H9 (cell line): ENCODE results near the gene ARHGAP15. TPM values are rescaled to one million over a fixed set of nuclear protein-coding genes. Genes with fewer than 3 reads are reported as not detected.

Source experiments
- DNase-seq: peaks from one replicate; pipeline ENCODE4 v3.0.0-alpha.2; 2017
- H2AFZ ChIP-seq: one replicate; pipeline ENCODE4 v1.6.1; 2013; ENCODE audit warnings: mild to moderate bottlenecking, low read length, control low read depth, moderate library complexity
- H2AK5ac ChIP-seq: 2 replicates; pipeline ENCODE4 v1.6.1; 2013; ENCODE audit warnings: low read length, control low read depth, mixed read lengths; ENCODE audit not compliant: insufficient read length
- H2BK120ac ChIP-seq: one replicate; pipeline ENCODE4 v1.6.1; 2013; ENCODE audit warnings: low read depth, mild to moderate bottlenecking, low read length, control low read depth, inconsistent platforms; ENCODE audit not compliant: poor library complexity, severe bottlenecking
- H2BK12ac ChIP-seq: 2 replicates; pipeline ENCODE4 v1.6.1; 2013; ENCODE audit warnings: low read length, control low read depth, mixed read lengths, low read depth; ENCODE audit not compliant: insufficient read length
- H2BK15ac ChIP-seq: 2 replicates; pipeline ENCODE4 v1.6.1; 2013; ENCODE audit warnings: low read depth, low read length, control low read depth
- H2BK20ac ChIP-seq: one replicate; pipeline ENCODE4 v1.6.1; 2013; ENCODE audit warnings: low read depth, mild to moderate bottlenecking, low read length, control low read depth, inconsistent platforms; ENCODE audit not compliant: poor library complexity, severe bottlenecking
- H2BK5ac ChIP-seq: 2 replicates; pipeline ENCODE4 v1.6.1; 2013; ENCODE audit warnings: low read length, control low read depth, mixed read lengths; ENCODE audit not compliant: insufficient read length
- H3K14ac ChIP-seq: 2 replicates; pipeline ENCODE4 v1.6.1; 2013; ENCODE audit warnings: low read length, control low read depth; ENCODE audit not compliant: insufficient read depth
- H3K18ac ChIP-seq: 2 replicates; pipeline ENCODE4 v1.6.1; 2013; ENCODE audit warnings: low read depth, mild to moderate bottlenecking, mixed read lengths, low read length, control low read depth; ENCODE audit not compliant: insufficient read length
- H3K23ac ChIP-seq: 2 replicates; pipeline ENCODE4 v1.6.1; 2013; ENCODE audit warnings: low read length, control low read depth, mixed read lengths, low read depth; ENCODE audit not compliant: insufficient read length
- H3K23me2 ChIP-seq: 2 replicates; pipeline ENCODE4 v1.6.1; 2013; ENCODE audit warnings: low read depth, mild to moderate bottlenecking, mixed read lengths, low read length, control low read depth; ENCODE audit not compliant: insufficient read length, poor library complexity, severe bottlenecking
- H3K27ac ChIP-seq: 2 replicates; pipeline ENCODE4 v1.5.1; 2013; ENCODE audit warnings: low read length, control low read depth, mixed read lengths, low read depth; ENCODE audit not compliant: insufficient read length
- H3K27me3 ChIP-seq: 2 replicates; pipeline ENCODE4 v1.6.1; 2013; ENCODE audit warnings: low read length, control low read depth, inconsistent platforms; ENCODE audit not compliant: insufficient read depth
- H3K4ac ChIP-seq: 2 replicates; pipeline ENCODE4 v1.6.1; 2013; ENCODE audit warnings: low read depth, mild to moderate bottlenecking, control low read depth, inconsistent platforms, low read length, moderate library complexity
- H3K4me1 ChIP-seq: 2 replicates; pipeline ENCODE4 v1.6.1; 2013; ENCODE audit warnings: low read length, control low read depth, inconsistent platforms; ENCODE audit not compliant: insufficient read depth
- H3K4me2 ChIP-seq: 2 replicates; pipeline ENCODE4 v1.6.1; 2013; ENCODE audit warnings: low read length, control low read depth, mixed read lengths; ENCODE audit not compliant: insufficient read length, insufficient read depth
- H3K56ac ChIP-seq: 2 replicates; pipeline ENCODE4 v1.6.1; 2013; ENCODE audit warnings: low read depth, mild to moderate bottlenecking, mixed read lengths, low read length, control low read depth; ENCODE audit not compliant: insufficient read length
- H3K79me1 ChIP-seq: 2 replicates; pipeline ENCODE4 v1.6.1; 2013; ENCODE audit warnings: low read depth, mild to moderate bottlenecking, moderate library complexity, low read length, control low read depth, inconsistent platforms; ENCODE audit not compliant: insufficient read depth, poor library complexity, severe bottlenecking
- H3K79me2 ChIP-seq: 2 replicates; pipeline ENCODE4 v1.6.1; 2013; ENCODE audit warnings: low read length, control low read depth, inconsistent platforms; ENCODE audit not compliant: insufficient read depth
- H3K9ac ChIP-seq: 2 replicates; pipeline ENCODE4 v1.6.1; 2013; ENCODE audit warnings: low read length, control low read depth, mixed read lengths; ENCODE audit not compliant: insufficient read length; ENCODE audit errors: extremely low read depth
- H3K9me3 ChIP-seq: one replicate; pipeline ENCODE4 v1.6.1; 2013; ENCODE audit warnings: low read depth, low read length, inconsistent platforms; ENCODE audit not compliant: control insufficient read depth
- H3T11ph ChIP-seq: one replicate; pipeline ENCODE4 v1.6.1; 2013; ENCODE audit warnings: mild to moderate bottlenecking, low read length, control low read depth, inconsistent platforms
- H4K20me1 ChIP-seq: one replicate; pipeline ENCODE4 v1.6.1; 2013; ENCODE audit not compliant: control insufficient read depth, insufficient read length, insufficient read depth
- H4K5ac ChIP-seq: 2 replicates; pipeline ENCODE4 v1.6.1; 2013; ENCODE audit warnings: low read depth, mild to moderate bottlenecking, mixed read lengths, low read length, control low read depth; ENCODE audit not compliant: insufficient read length
- H4K8ac ChIP-seq: replicated peaks from 2 replicates; pipeline ENCODE4 v1.6.1; 2013; ENCODE audit warnings: low read length, control low read depth, mixed read lengths, low read depth; ENCODE audit not compliant: insufficient read length
- H4K91ac ChIP-seq: 2 replicates; pipeline ENCODE4 v1.6.1; 2013; ENCODE audit warnings: low read depth, mild to moderate bottlenecking, moderate library complexity, mixed read lengths, low read length, control low read depth; ENCODE audit not compliant: insufficient read length
- H3K27ac Mint-ChIP-seq, 3 experiments: 2 replicates in 2 of 3; 3 replicates in 1 of 3; pipeline ENCODE4 v1.8.0; 2020 to 2021; ENCODE audit warnings: mixed read lengths in 3 of 3, mild to moderate bottlenecking in 1 of 3, moderate library complexity in 1 of 3
- H3K27me3 Mint-ChIP-seq: 2 replicates; pipeline ENCODE4 v1.8.0; 2021; ENCODE audit warnings: low read depth, mild to moderate bottlenecking, moderate library complexity, mixed read lengths
- H3K36me3 Mint-ChIP-seq, 3 experiments: 2 replicates in 2 of 3; 3 replicates in 1 of 3; pipeline ENCODE4 v1.8.0; 2020 to 2021; ENCODE audit warnings: low read depth in 3 of 3, mixed read lengths in 3 of 3; ENCODE audit not compliant: insufficient read depth in 1 of 3
- H3K4me1 Mint-ChIP-seq, 2 experiments: 2 replicates each; pipeline ENCODE4 v1.8.0; 2020; ENCODE audit warnings: mixed read lengths in 2 of 2
- H3K4me3 Mint-ChIP-seq, 2 experiments: 2 replicates in 1 of 2; 3 replicates in 1 of 2; pipeline ENCODE4 v1.8.0; 2020 to 2021; ENCODE audit warnings: mild to moderate bottlenecking in 2 of 2, mixed read lengths in 2 of 2, moderate library complexity in 1 of 2
- H3K9me3 Mint-ChIP-seq, 2 experiments: 2 replicates in 1 of 2; 3 replicates in 1 of 2; pipeline ENCODE4 v1.8.0; 2020; ENCODE audit warnings: mild to moderate bottlenecking in 2 of 2, mixed read lengths in 2 of 2, moderate library complexity in 1 of 2
- WGBS: extraction: QIAGEN DNeasy Blood & Tissue Kit; methylation state at CpG from one replicate; pipeline ENCODE4 v1.1.7; 2013; ENCODE audit warnings: missing lambda C conversion rate, low lambda C conversion rate, mixed read lengths; ENCODE audit not compliant: insufficient read length; ENCODE audit errors: extremely low coverage; 5-methylcytosine and 5-hydroxymethylcytosine counted together
- total RNA-seq: library from RNA; stranded (reverse); gene quantifications from 2 replicates; pipeline ENCODE4 v1.2.1, GENCODE V29; 2021
- TF ChIP-seq, protein P1 (sequence below): fragments of 200-600 bp; sonication (generic); conservative IDR thresholded peaks from 3 replicates; pipeline ENCODE4 v1.8.0; 2021; ENCODE audit warnings: antibody characterized with exemption, mild to moderate bottlenecking

Gene ARHGAP15
- total RNA-seq, 1 experiment from 2014 or later, result not detected

DNA sequence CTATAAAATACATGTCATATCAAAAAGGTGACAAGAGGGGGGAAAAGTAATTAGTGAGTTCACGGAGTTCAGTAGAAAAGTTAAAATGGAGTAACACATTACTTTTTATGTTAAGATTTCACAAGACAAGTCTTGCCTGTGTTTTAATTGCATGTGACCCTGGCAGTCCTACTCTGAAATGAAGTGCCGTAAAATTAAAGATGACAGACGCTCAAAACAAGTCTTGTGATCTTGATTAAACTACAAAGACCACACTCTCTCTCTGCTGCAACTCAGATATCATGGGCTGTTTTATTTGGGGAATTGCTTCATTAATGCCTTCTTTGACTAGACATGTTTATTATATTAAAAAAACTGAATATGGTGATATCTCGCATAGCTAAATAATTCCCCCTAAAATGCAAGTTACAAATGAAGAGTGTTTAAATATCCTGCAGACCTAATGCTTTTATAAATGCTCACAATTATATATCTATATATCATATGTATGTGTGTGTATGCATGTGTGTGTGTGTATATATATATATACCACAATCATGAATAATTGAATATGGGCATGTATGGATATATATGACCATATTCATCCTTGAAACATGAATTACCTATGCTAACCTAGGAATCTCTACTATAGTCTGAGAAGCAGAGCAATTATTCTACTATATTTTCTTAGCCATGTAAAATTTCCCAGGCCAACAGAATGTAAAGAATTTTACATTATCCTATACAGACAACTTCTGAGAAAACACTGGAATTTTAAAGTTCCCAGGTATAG lies 647.5 kb downstream of the ARHGAP15 start:
- Histone ChIP-seq H3K27me3 (no peaks in the 10 kb centered on the region), H3K4me1 (peaks cover 10% of the 10 kb centered on the region; the same call in 1 of the 2 replicates), H3K18ac (no peak overlapping the region), H3K23ac (no peak overlapping the region), H2BK5ac (no peak overlapping the region), H2AFZ (no peak overlapping the region), H2BK12ac (no peak overlapping the region), H2BK120ac (no peak overlapping the region), H3K56ac (no peak overlapping the region), H2AK5ac (no peak overlapping the region), H2BK20ac (no peak overlapping the region), H4K91ac (no peak overlapping the region), H4K5ac (no peak overlapping the region), H3K23me2 (no peaks in the 10 kb centered on the region), H3K9ac (no peak overlapping the region), H3T11ph (no peak overlapping the region), H3K27ac (no peak overlapping the region), H3K79me2 (no peaks in the 10 kb centered on the region), H4K20me1 (no peaks in the 10 kb centered on the region), H4K8ac (no peak overlapping the region), H3K14ac (no peak overlapping the region), H3K4ac (no peak overlapping the region), H2BK15ac (no peak overlapping the region), H3K9me3 (no peaks in the 10 kb centered on the region), H3K79me1 (no peaks in the 10 kb centered on the region), H3K4me2 (no peak overlapping the region)
- TF ChIP-seq, protein P1, sequence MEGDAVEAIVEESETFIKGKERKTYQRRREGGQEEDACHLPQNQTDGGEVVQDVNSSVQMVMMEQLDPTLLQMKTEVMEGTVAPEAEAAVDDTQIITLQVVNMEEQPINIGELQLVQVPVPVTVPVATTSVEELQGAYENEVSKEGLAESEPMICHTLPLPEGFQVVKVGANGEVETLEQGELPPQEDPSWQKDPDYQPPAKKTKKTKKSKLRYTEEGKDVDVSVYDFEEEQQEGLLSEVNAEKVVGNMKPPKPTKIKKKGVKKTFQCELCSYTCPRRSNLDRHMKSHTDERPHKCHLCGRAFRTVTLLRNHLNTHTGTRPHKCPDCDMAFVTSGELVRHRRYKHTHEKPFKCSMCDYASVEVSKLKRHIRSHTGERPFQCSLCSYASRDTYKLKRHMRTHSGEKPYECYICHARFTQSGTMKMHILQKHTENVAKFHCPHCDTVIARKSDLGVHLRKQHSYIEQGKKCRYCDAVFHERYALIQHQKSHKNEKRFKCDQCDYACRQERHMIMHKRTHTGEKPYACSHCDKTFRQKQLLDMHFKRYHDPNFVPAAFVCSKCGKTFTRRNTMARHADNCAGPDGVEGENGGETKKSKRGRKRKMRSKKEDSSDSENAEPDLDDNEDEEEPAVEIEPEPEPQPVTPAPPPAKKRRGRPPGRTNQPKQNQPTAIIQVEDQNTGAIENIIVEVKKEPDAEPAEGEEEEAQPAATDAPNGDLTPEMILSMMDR, result no peak
- WGBS, result no CpG with 5 or more reads among the region's 4 CpGs
- H3K27me3 Mint-ChIP-seq, result peaks cover 1% of the 10 kb centered on the region; the same call in 1 of the 2 replicates
- DNase-seq, result no peak
- peaks cover 25 to 29% of the 10 kb centered on the region in 2 experiments for H3K4me1 Mint-ChIP-seq
- H3K9me3 Mint-ChIP-seq, result no peaks in the 10 kb centered on the region
- H3K4me3 Mint-ChIP-seq, result no peak overlapping the region
- H3K27ac Mint-ChIP-seq, result no peak overlapping the region
- 0 out of 7 replicates have a peak, but pooled peaks cover 0 to 2% (median 0%) of the 10 kb centered on the region in 3 experiments for H3K36me3 Mint-ChIP-seq
